ENCODE results near the gene ETV7.

The ETV7 gene

GRCh38 chr6:36384095-36384494 lies 3.4 kb downstream of the ETV7 start:
- Histone ChIP-seq H3K4me3 (ENCODE audit: severe bottlenecking) (no peak overlapping the region), H3K4me1 (ENCODE audit: insufficient read depth, poor library complexity, severe bottlenecking) (no peaks in the 10 kb centered on the region), H3K9me3 (ENCODE audit: severe bottlenecking) (no peaks in the 10 kb centered on the region), H3K36me3 (ENCODE audit: low read depth) (no peaks in the 10 kb centered on the region), H3K27ac (ENCODE audit: poor library complexity, severe bottlenecking) (no peak overlapping the region), H3K27me3 (ENCODE audit: insufficient read depth, poor library complexity, severe bottlenecking) (no peaks in the 10 kb centered on the region)
- DNase-seq (ENCODE audit: low spot score) (no peak), ATAC-seq (ENCODE audit: low read depth) (no peak)
- TF ChIP-seq CTCF (IDR thresholded peaks at IDR 0.05; ENCODE audit: poor library complexity, severe bottlenecking): no peak

GRCh38 chr6:36383606-36384005 lies 3.9 kb downstream of the ETV7 start:
- DNase-seq (ENCODE audit: low spot score) (no peak), ATAC-seq (ENCODE audit: low read depth) (peak; percentile 72; the same call in 2 of the 3 replicates)
- no peaks in the 10 kb centered on the region for H3K27me3 ChIP-seq (ENCODE audit: insufficient read depth, poor library complexity, severe bottlenecking)
- TF ChIP-seq CTCF (IDR thresholded peaks at IDR 0.05; ENCODE audit: poor library complexity, severe bottlenecking): no peak
- no peak overlapping the region for H3K4me3 ChIP-seq (ENCODE audit: severe bottlenecking)
- no peaks in the 10 kb centered on the region for H3K36me3 ChIP-seq (ENCODE audit: low read depth)
- no peaks in the 10 kb centered on the region for H3K9me3 ChIP-seq (ENCODE audit: severe bottlenecking)
- H3K4me1 ChIP-seq (ENCODE audit: insufficient read depth, poor library complexity, severe bottlenecking): no peaks in the 10 kb centered on the region
- no peak overlapping the region for H3K27ac ChIP-seq (ENCODE audit: poor library complexity, severe bottlenecking)

- ATAC-seq (ENCODE audit: low read depth) (no peak), DNase-seq (ENCODE audit: low spot score) (no peak)
- Histone ChIP-seq H3K9me3 (ENCODE audit: severe bottlenecking) (no peaks in the 10 kb centered on the region), H3K4me1 (ENCODE audit: insufficient read depth, poor library complexity, severe bottlenecking) (no peaks in the 10 kb centered on the region), H3K36me3 (ENCODE audit: low read depth) (no peaks in the 10 kb centered on the region), H3K4me3 (ENCODE audit: severe bottlenecking) (no peak overlapping the region), H3K27ac (ENCODE audit: poor library complexity, severe bottlenecking) (no peak overlapping the region), H3K27me3 (ENCODE audit: insufficient read depth, poor library complexity, severe bottlenecking) (no peaks in the 10 kb centered on the region)
- TF ChIP-seq CTCF (IDR thresholded peaks at IDR 0.05; ENCODE audit: poor library complexity, severe bottlenecking): no peak
These were observed 4.5 kb downstream of the ETV7 start for GRCh38 chr6:36382976-36383375.

- Histone ChIP-seq H3K36me3 (ENCODE audit: low read depth) (no peaks in the 10 kb centered on the region), H3K4me3 (ENCODE audit: severe bottlenecking) (no peak overlapping the region), H3K4me1 (ENCODE audit: insufficient read depth, poor library complexity, severe bottlenecking) (no peaks in the 10 kb centered on the region), H3K9me3 (ENCODE audit: severe bottlenecking) (no peaks in the 10 kb centered on the region), H3K27ac (ENCODE audit: poor library complexity, severe bottlenecking) (no peak overlapping the region), H3K27me3 (ENCODE audit: insufficient read depth, poor library complexity, severe bottlenecking) (no peaks in the 10 kb centered on the region)
- no peak for DNase-seq (ENCODE audit: low spot score)
- ATAC-seq (ENCODE audit: low read depth): no peak
- no peak for TF ChIP-seq CTCF (IDR thresholded peaks at IDR 0.05; ENCODE audit: poor library complexity, severe bottlenecking)
These were observed 5.7 kb downstream of the ETV7 start for GRCh38 chr6:36381502-36382389.

- no peak for ATAC-seq (ENCODE audit: low read depth)
- no peaks in the 10 kb centered on the region for H3K27me3 ChIP-seq (ENCODE audit: insufficient read depth, poor library complexity, severe bottlenecking)
These were observed 7.3 kb downstream of the ETV7 start for GRCh38 chr6:36380166-36380565.

More at GRCh38 chr6:36380166-36380565, 7.3 kb downstream of the ETV7 start:
- H3K27ac ChIP-seq (ENCODE audit: poor library complexity, severe bottlenecking): no peak overlapping the region
- DNase-seq (ENCODE audit: low spot score): no peak
- no peaks in the 10 kb centered on the region for H3K36me3 ChIP-seq (ENCODE audit: low read depth)
- H3K9me3 ChIP-seq (ENCODE audit: severe bottlenecking): no peaks in the 10 kb centered on the region
- no peak overlapping the region for H3K4me3 ChIP-seq (ENCODE audit: severe bottlenecking)
- no peak for TF ChIP-seq CTCF (IDR thresholded peaks at IDR 0.05; ENCODE audit: poor library complexity, severe bottlenecking)
- H3K4me1 ChIP-seq (ENCODE audit: insufficient read depth, poor library complexity, severe bottlenecking): no peaks in the 10 kb centered on the region
